22Rv1 (cell line): ENCODE results near the gene ASB8.

ENCODE experiments used
- CTCF ChIP-seq: fragments of 450-650 bp; IDR thresholded peaks from 2 replicates; pipeline ENCODE4 v1.5.1; 2017; ENCODE audit warnings: mild to moderate bottlenecking
- ZFX ChIP-seq: fragments of 450-650 bp; IDR thresholded peaks from 2 replicates; pipeline ENCODE4 v1.6.1; 2017; ENCODE audit warnings: antibody characterized with exemption, borderline replicate concordance

DNA sequence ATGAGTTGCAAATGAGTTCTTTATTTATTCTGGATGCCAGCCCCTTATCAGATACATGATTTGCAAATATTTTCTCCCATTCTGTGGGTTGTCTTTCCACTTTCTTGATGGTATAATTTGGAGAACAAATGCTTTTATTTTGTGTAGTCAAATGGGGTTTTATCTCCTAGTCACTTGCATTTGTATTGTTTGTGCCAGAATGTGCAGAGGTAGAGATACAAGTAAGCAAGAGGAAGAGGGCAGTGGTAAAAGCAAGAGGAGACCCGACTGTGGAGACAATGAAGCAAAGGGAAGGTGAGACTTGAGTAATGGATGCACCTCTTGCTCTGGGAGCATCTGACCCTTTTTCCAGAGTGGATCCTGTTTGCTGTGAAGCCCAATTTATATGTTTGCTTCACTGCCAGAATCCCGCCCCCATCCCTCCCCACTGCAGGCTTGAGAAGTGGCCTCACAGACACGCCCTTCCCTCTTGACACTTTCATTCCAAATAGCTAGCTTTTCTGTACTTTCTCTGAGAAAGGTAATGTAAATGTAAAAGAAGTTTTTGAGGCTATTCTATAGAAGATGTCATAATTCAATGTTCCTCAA lies 38.9 kb downstream of the ASB8 start:
- TF ChIP-seq CTCF (no peak), ZFX (no peak)
